CD4-positive, alpha-beta T cell treated with Interleukin-12 subunit alpha and Interleukin-12 subunit beta, for 1 hour (primary cell): Measurements from ENCODE around the gene TPRG1.

Experiments used
- DNase-seq: peaks from one replicate; pipeline ENCODE4 v3.0.0-alpha.2; 2020

The TPRG1 gene, protein sequence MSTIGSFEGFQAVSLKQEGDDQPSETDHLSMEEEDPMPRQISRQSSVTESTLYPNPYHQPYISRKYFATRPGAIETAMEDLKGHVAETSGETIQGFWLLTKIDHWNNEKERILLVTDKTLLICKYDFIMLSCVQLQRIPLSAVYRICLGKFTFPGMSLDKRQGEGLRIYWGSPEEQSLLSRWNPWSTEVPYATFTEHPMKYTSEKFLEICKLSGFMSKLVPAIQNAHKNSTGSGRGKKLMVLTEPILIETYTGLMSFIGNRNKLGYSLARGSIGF

DNA sequence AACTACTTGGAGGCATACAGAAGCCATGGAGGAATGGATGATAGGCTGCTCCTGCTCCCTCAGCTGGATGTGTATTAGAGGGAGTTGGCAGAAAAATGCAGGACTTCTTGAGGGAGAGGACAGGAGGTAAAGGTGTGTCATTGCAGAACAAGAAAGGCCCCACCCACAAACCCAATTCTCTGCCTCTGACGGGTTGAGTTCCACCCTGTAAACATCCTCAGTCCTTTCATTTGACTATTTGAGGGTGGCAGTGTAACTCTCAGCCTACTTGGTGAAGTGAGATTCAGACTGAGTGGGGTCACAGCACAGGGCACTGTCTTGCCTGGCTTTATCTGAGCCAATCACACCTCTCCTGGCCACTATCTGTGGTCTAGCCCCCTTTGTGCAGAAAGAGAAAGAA is at the start of gene TPRG1:
Gene TPRG1 (plus strand): TSS at position 265 of the 400 bp plus-strand sequence. CDS start 35,414 bp downstream, outside the sequence.
- DNase-seq = no peak

GRCh38 chr3:189122110-189122509 is 49.7 kb upstream of the TPRG1 start:
- no peak for DNase-seq

DNA sequence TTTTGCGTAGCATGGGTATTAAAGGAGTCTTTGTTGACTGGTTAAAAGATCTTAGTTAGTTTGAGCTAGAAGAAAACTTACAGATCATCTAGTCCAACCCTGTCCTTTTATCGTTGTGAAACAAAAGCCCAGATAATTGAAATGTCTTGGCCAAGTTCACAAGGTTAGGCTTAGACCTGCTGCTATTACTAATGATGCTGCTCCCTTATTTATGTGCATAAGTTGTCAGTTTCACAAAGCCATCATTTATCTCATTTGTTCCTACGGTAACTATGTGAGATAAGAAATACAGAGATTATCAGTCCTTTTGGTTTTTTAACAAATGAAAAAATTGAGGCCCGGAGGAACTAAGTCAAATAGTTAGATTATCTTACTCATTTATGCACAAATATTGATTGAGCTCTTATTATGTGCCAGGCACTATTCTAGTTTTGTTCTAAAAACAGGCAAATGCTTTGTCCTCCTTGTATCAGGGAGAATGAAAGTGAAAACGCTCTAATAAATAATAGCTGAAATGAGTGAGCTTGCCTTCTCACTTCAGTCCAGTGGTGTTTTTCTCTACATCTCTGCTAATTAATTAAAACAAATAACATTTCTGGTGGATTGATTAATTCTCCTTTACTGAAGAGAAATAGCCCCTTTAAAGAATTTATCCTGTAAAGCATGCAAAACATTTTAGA is 49.1 kb upstream of the TPRG1 start:
- DNase-seq = no peak

DNA sequence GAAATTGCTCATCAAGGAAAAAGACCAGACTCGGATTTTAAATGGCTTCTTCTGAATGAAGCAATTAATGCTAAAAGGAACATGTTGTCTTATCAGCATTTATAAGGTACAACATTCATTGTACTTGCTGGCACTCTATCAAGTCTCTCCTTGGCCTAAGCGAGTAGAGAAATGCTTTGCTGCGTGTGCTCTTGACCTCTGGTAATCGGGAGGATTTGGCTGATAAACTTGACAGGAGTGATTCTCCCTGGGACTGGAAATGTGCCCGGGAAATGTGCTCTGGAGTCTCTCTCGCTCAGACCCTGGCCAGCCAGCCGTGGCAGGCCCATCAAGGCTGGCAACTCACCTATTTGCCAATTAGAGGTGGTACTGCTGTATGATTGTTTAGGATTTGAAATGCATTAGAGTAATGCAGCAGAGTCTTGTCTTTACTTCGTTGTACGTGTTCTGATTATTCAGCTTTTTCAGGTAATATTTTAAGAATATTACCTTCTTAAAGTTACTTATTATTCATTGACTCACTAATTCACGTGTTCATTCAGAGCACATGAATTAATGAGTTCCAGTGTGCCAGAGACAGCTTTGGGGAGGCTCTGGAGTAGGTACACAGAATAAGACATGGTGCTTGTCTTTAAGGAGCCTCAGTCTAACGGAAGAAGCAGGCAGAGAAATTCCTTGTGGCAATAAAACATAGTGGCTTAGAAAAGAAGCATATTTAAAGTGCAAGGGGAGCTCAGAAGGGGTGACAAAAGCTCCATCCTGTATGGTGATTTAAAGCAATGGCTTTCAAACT is 48.0 kb upstream of the TPRG1 start:
- no peak for DNase-seq

- DNase-seq = peak; percentile 85
Measured at GRCh38 chr3:189132231-189132671, 39.5 kb upstream of the TPRG1 start.

DNA sequence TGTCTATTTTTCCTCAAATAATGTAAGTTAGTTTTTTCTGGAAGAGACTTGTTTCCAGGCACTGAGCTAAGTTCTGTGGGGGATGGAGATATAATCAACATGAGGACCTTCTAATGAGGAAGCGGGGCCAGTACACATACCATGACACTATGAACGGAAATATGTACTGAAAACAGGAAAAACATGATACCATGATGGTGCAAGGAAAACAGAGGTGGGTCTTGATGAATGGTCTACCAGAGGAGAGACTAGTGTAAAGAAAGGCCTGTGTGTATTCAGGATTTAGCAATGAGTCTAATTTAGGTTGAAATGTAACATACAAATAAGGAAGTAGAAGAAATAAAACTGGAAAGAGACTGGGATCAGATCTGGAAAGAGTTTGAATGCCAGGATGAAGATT is 38.9 kb upstream of the TPRG1 start:
- DNase-seq = no peak

DNA sequence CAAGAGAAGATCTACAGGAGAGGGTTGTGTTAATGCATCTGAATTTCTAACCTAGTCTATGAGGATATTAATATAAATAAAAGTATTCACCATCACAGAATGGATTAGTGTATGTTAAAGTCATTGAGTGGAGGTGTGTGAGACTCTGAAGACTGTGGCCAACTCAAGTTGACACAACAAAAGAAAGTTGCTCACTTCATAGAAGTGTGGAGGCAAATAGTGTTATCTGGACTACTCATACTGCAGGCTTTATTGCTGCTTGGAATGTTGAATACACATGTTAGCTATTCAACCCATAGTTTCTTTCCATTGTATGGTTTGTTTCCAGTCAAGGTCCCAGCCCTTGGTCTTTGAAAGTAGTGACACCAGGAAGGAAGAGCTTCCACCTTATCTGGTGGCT is 38.0 kb upstream of the TPRG1 start:
- no peak for DNase-seq

DNA sequence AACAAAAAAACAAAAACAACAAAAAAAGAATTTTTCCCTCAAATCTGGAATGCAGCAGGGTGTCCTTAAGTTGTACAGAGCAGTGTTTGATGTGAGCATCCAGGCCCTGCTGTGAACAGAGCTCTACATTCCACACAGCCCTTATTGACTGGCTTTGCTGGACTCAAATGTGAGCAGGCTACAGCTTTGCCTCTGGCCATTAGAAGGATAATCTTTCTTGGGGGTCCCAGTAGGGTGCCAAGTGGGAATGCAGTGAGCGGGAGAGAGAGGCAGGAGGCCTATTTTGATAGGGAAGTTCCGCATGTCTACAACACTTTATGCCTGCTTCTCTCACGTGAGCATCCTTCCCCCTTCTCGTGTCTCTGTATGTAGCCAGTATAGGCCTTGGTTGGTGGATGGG is 34.4 kb upstream of the TPRG1 start:
- no peak for DNase-seq

DNA sequence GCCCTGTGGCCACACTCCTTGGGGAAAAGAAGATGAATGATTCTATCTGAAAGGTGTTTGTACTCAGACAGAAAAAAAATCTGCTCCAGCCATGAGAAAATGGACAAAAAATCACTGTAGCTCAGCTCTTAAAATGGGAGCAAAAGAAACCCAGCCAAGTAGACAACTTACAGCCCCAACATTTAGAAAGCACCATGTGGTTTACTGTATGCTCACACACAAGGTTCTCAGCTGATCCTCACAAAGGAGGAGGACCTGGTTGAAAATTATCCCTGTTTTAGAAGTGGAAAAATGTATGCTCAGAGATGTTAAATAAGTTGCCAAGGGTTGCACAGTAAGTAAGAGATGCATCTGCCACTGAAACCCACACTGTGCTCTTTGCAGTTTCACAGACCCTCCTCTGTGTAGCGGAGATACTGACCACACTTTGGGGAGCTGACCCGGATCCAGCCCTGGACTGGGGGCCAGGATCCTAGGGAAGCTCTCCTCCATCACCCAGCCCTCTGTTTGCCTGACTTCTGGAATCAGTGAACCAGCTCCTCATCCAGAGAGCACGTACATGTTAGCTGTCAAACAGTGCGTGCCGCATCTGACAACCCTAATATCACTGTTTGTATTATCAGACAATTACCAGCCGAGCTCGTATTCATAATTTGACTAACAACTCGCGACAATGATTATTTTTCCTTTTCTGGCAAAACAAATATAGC is 32.7 kb upstream of the TPRG1 start:
- DNase-seq = no peak

DNA sequence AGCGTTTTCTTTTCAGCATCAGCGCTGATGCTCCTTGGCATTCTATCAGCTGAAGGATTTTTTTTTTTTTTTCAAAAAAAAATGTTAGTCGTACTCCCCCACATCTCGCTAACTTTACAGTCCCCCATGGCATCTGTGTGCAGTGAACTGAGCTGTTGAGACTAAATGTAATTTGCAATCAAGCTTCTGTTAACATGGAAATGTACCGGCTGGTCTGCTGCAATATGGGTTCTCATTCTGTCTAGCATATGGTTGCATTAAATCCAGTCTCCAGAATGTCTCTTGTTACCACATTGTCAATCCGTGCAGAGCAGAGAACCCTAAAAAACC is 32.2 kb upstream of the TPRG1 start:
- no peak for DNase-seq

DNA sequence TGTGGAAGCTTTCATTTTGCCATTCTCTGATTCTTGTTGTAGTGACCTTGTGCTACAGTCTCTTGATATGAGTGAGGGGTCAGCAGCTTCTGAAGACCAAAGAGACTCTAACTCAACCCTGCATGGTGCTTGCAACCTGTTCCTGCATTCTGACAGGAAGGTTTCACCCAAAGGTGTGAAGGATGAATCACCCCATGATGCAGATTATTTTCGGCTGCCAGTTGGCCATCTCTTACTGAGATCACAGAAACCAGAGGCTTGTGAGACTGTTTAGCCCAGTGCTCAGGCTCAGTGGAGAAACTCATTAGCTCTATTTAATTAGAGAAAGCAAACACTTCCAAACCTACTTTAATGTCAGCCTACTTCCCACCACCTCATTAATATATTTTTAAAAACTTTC is 29.2 kb upstream of the TPRG1 start:
- peak; percentile 56 for DNase-seq

DNA sequence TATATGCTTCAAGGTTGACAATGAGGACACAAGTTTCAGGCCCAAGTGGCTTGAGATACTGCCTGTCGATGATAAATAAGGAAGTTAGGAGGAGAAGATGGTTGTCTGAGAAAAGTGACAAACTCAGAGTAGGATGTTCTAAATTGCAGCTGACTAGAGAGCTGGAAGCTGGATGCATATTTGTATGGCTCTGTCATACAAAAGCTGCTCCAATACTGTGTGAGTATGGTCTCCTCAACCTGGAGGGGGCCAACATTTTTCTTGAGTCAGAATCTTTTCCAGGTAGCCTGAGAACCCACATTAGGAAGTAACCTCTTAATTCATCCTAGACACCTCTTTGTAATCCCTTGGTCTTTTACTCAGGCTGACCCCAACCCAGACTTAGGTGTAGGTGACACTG is 28.4 kb upstream of the TPRG1 start:
- no peak for DNase-seq

GRCh38 chr3:189143771-189144170 is 28.0 kb upstream of the TPRG1 start:
- no peak for DNase-seq

GRCh38 chr3:189144645-189145044 is 27.1 kb upstream of the TPRG1 start:
- peak; percentile 77 for DNase-seq

DNA sequence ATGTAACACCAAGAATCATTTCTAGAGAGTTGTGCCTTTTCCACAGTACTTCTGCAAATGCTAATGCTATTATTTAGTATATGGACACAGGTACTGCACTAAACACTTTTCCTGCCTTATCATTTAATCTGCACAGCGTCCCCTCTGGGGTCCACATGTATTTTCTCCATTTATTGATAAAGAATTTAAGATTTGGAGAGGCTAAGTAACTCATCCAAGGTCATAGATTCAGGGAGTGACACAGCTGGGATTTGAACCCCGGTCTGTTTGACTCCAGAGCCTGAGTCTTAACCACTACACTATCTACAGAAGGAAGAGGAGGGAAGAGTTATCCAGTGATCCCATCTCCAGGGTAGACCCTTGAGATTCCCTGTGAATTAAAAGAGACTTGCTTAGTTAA is 24.9 kb upstream of the TPRG1 start:
- DNase-seq = no peak

- peak; percentile 73 for DNase-seq
Measured at GRCh38 chr3:189148081-189148507, 23.7 kb upstream of the TPRG1 start.

GRCh38 chr3:189149203-189149602 is 22.6 kb upstream of the TPRG1 start:
- DNase-seq = no peak

DNA sequence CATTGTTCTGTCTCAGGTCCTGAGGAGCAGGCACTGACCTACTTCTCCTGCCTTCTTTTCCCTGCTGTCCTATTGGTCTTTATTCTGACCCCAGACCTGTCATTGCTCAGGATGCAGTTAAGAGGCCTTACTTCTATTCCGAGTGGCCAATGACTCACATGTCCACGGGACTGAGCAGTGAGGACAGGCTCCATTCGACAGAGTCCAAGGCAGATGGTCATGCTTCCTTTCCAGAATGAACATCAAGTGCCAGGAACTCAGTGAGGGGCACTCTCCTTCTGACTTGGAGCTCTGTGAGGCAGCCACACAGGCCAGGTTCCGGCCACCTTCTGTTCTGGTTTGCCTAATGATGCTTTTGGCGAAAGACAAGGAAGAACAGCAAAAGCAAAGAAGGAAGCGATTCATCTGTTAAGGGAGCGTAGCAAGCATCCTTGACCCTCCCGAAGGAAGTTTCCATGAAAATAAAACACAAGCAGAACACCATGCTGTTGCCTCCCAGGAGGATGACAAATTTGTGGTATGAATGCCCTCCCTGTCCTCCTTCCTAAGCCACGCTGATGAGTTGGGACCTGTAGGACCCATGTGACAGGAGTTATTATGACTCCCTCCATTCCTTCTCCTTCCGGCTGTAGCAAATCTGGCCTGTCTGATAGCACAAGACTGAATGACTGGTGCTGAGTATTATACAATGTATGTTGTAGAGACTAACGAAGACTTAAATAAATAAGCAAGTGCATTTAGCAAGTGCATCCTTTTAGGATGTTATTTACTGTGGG is 14.4 kb upstream of the TPRG1 start:
- DNase-seq = no peak

- no peak for DNase-seq
Measured at GRCh38 chr3:189158034-189158433, 13.7 kb upstream of the TPRG1 start.

GRCh38 chr3:189160519-189161309 is 11.1 kb upstream of the TPRG1 start:
- no peak for DNase-seq

DNA sequence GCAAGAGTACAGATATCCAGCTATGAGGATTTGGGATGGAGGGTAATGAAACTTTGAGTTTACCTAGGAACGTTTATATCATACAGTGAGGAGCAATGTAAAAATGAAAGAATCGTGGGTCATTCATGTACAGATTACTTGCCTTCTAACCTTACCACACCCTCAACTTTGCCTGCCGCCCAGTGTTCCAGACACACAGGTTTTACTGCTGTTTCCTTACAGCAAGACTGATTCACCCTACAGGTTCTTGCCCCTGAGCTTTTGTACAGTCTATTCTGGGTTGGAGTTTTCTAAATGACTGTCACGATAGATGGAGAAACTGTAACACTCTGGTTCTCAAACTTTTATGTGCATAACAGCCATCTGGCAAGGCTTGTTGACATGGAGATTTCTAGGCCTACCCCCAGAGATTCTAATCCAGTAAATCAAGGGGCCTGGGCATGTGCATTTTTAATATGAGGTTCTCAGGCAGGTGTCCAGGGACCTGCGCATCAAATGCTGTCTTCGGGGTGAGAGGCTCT is 6.6 kb upstream of the TPRG1 start:
- DNase-seq = no peak
